Lower leg skin (tissue), 4 donors: ENCODE results near the gene PLA2G4E. TPM values are rescaled to one million over a fixed set of nuclear protein-coding genes. Genes with fewer than 3 reads are reported as not detected.

Experiments used
- DNase-seq, 2 donors: peaks; one replicate each; pipeline ENCODE4 v3.0.0-alpha.2; 2019; ENCODE audit warnings: low spot score in 2 of 2
- H3K4me3 ChIP-seq: fragments of 200-600 bp; sonication (generic); 2 replicates; pipeline ENCODE4 v1.5.1; 2017; ENCODE audit warnings: mild to moderate bottlenecking, low read depth; ENCODE audit not compliant: poor library complexity, severe bottlenecking
- CTCF ChIP-seq, 3 donors: fragments of 450-650 bp; IDR thresholded peaks; one replicate each; pipeline ENCODE4 v1.5.1; 2016; ENCODE audit warnings: antibody characterized with exemption in 3 of 3, mild to moderate bottlenecking in 3 of 3, moderate library complexity in 2 of 3
- POLR2A ChIP-seq, 2 donors: fragments of 450-650 bp; IDR thresholded peaks; one replicate each; pipeline ENCODE4 v1.6.1; 2016 to 2017; ENCODE audit warnings: antibody characterized with exemption in 2 of 2, mild to moderate bottlenecking in 1 of 2, moderate library complexity in 1 of 2
- WGBS, 2 donors: methylation state at CpG; one replicate each; pipeline ENCODE4 v1.1.5; 2018; 5-methylcytosine and 5-hydroxymethylcytosine counted together
- intact Hi-C: fragments of 100-400 bp; cut with DNase I; formaldehyde crosslinking; loops from one replicate; pipeline ENCODE4 v1.15.0; 2023; ENCODE audit warnings: low total_unique reads
- total RNA-seq, 4 donors: library from RNA; depleted of rRNA; stranded (reverse); fragments of >200 nt; gene quantifications; one replicate each; pipeline ENCODE4 v1.1.0, GENCODE V29; 2016

The PLA2G4E gene
- total RNA-seq, 4 donors from 2014 or later: 49.8 to 67.2 (median 51.5) TPM

- H3K4me3 ChIP-seq: no peak overlapping the region
- intact Hi-C loops: no loop called here
- TF ChIP-seq POLR2A (IDR thresholded peaks at IDR 0.05): no peak
- no peak for TF ChIP-seq CTCF (IDR thresholded peaks at IDR 0.05)
- WGBS, 2 donors: 37 to 54% methylated on average over 2 of the region's 2 CpGs
- no peak for DNase-seq
These were observed 8.6 kb downstream of the PLA2G4E start for GRCh38 chr15:42012241-42012640.

GRCh38 chr15:42011074-42011473 is 9.8 kb downstream of the PLA2G4E start:
- TF ChIP-seq CTCF (IDR thresholded peaks at IDR 0.05) (no peak), POLR2A (IDR thresholded peaks at IDR 0.05) (no peak)
- intact Hi-C loops: no loop called here
- no peak for DNase-seq
- 46 to 49% methylated on average over 7 of the region's 7 CpGs for WGBS, 2 donors
- no peak overlapping the region for H3K4me3 ChIP-seq

GRCh38 chr15:42010434-42010833 is 10.4 kb downstream of the PLA2G4E start:
- TF ChIP-seq CTCF (IDR thresholded peaks at IDR 0.05) (no peak), POLR2A (IDR thresholded peaks at IDR 0.05) (no peak)
- intact Hi-C loops: no loop called here
- no peak for DNase-seq
- WGBS, 2 donors: 54 to 63% methylated on average over 1 of the region's 1 CpG
- no peak overlapping the region for H3K4me3 ChIP-seq

- no peak overlapping the region for H3K4me3 ChIP-seq
- intact Hi-C loops: no loop called here
- 86% methylated on average over 5 of the region's 5 CpGs for WGBS, 2 donors
- TF ChIP-seq CTCF (IDR thresholded peaks at IDR 0.05): no peak
- TF ChIP-seq POLR2A (IDR thresholded peaks at IDR 0.05): no peak
- no peak for DNase-seq
These were observed 11.4 kb downstream of the PLA2G4E start for GRCh38 chr15:42009474-42009873.

- no peak for TF ChIP-seq POLR2A (IDR thresholded peaks at IDR 0.05)
- TF ChIP-seq CTCF (IDR thresholded peaks at IDR 0.05): no peak
- intact Hi-C loops: no loop called here
- H3K4me3 ChIP-seq: no peak overlapping the region
- no peak for DNase-seq
These were observed 11.8 kb downstream of the PLA2G4E start for GRCh38 chr15:42009022-42009421.

GRCh38 chr15:42007386-42007785 is 13.5 kb downstream of the PLA2G4E start:
- intact Hi-C loops: no loop called here
- TF ChIP-seq POLR2A (IDR thresholded peaks at IDR 0.05) (no peak), CTCF (IDR thresholded peaks at IDR 0.05) (no peak)
- H3K4me3 ChIP-seq: no peak overlapping the region
- DNase-seq: no peak
- 81 to 100% methylated on average over 1 of the region's 1 CpG for WGBS, 2 donors
